ENCODE measurements around the gene MYO3B.

DNA sequence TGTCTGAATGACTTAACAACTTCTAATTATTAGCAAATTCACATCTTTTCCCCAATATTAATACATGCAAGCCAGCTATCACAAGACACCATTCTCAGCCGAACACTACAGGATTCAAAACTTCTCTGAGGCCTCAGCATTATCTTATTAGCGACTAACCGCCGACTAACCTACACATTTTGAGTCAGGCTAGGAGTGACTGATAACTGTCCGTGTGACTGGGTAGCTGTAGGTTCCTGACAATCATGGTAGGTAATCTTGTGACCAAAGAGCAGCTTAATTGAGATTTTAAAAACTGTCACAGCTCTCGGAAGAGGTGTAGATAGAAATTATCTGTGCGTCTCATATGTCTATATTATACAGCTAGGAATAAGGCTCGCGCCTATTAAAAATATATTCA is 493.1 kb downstream of the MYO3B start:
- TF ChIP-seq, protein P1, sequence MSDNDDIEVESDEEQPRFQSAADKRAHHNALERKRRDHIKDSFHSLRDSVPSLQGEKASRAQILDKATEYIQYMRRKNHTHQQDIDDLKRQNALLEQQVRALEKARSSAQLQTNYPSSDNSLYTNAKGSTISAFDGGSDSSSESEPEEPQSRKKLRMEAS (CRISPR knock-in tag; IDR thresholded peaks at IDR 0.05), result no peak
- no peak for TF ChIP-seq JUN (CRISPR knock-in tag; IDR thresholded peaks at IDR 0.05)
- no peak for TF ChIP-seq CTCF (IDR thresholded peaks at IDR 0.05)

Measured in WTC11 (cell line).